ENCODE measurements around the gene NUDT16L1.

Gene NUDT16L1

GRCh38 chr16:4683255-4684057 is 9.9 kb upstream of the NUDT16L1 start:
- DNase-seq: no peak

GRCh38 chr16:4684058-4684715 is 9.2 kb upstream of the NUDT16L1 start:
- DNase-seq: no peak

GRCh38 chr16:4684763-4685162 is 8.6 kb upstream of the NUDT16L1 start:
- no peak for DNase-seq

- DNase-seq: no peak
These were observed 8.1 kb upstream of the NUDT16L1 start for GRCh38 chr16:4685292-4685691.

- no peak for DNase-seq
These were observed 7.4 kb upstream of the NUDT16L1 start for GRCh38 chr16:4685776-4686496.

- DNase-seq: no peak
These were observed 6.7 kb upstream of the NUDT16L1 start for GRCh38 chr16:4686497-4687210.

- no peak for DNase-seq
These were observed 5.9 kb upstream of the NUDT16L1 start for GRCh38 chr16:4687416-4687815.

GRCh38 chr16:4687946-4688673 is 5.3 kb upstream of the NUDT16L1 start:
- DNase-seq: no peak

GRCh38 chr16:4688674-4689045 is 4.7 kb upstream of the NUDT16L1 start:
- DNase-seq: no peak

GRCh38 chr16:4689091-4689671 is 4.2 kb upstream of the NUDT16L1 start:
- no peak for DNase-seq

GRCh38 chr16:4689864-4690704 is 3.3 kb upstream of the NUDT16L1 start:
- no peak for DNase-seq

- no peak for DNase-seq
These were observed 2.3 kb upstream of the NUDT16L1 start for GRCh38 chr16:4690946-4691665.

GRCh38 chr16:4691666-4692412 is 1.5 kb upstream of the NUDT16L1 start:
- no peak for DNase-seq

GRCh38 chr16:4692460-4693295 is 684 bp upstream of the NUDT16L1 start:
- no peak for DNase-seq

- DNase-seq: no peak
These were observed 737 bp downstream of the NUDT16L1 start for GRCh38 chr16:4693956-4694641.

- no peak for DNase-seq
These were observed 1.5 kb downstream of the NUDT16L1 start for GRCh38 chr16:4694642-4695451.

GRCh38 chr16:4695473-4696171 is 2.3 kb downstream of the NUDT16L1 start:
- DNase-seq: no peak
